PC-3 (cell line): Measurements from ENCODE around the gene PLIN1.

Experiments used
- CTCF ChIP-seq: fragments of 300-600 bp; sonication (generic); conservative IDR thresholded peaks from 2 replicates; pipeline ENCODE4 v1.5.1; 2017; ENCODE audit warnings: antibody characterized with exemption, low read depth, mild to moderate bottlenecking, low read length
- EZH2phosphoT487 ChIP-seq: fragments of 300-600 bp; sonication (generic); IDR thresholded peaks from 2 replicates; pipeline ENCODE4 v1.6.1; 2018; ENCODE audit warnings: mild to moderate bottlenecking, antibody characterized with exemption, low read length, borderline replicate concordance

- TF ChIP-seq EZH2phosphoT487 (no peak), CTCF (no peak)
Observed at GRCh38 chr15:89690276-89691218, 11.4 kb upstream of the PLIN1 start, which contains the start of the genes PEX11A and WDR93.
